CD1c-positive myeloid dendritic cell (primary cell): ENCODE results near the gene FAM200C.

Experiments used
- DNase-seq: peaks from one replicate; pipeline ENCODE4 v3.0.0-alpha.2; 2016; ENCODE audit errors: extremely low spot score

The FAM200C gene

DNA sequence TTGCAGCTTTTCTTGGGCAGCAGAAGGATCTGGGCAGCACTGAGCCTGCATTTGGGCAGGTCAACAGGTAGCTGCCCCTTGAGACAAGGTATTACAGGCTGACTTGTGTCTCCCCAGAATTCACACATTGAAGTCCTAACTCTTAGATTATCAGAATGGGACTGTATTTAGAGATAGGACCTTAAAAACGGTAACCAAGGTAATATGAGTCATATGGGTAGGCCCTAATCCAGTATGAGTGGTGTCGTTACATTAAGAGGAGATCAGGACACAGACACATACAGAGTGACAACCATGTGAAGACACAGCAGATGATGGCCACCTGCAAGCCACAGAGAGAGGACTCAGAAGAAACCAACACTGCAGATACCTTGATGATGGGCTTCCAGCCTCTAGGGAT, 32.6 kb downstream of the FAM200C start:
- DNase-seq: no peak

DNA sequence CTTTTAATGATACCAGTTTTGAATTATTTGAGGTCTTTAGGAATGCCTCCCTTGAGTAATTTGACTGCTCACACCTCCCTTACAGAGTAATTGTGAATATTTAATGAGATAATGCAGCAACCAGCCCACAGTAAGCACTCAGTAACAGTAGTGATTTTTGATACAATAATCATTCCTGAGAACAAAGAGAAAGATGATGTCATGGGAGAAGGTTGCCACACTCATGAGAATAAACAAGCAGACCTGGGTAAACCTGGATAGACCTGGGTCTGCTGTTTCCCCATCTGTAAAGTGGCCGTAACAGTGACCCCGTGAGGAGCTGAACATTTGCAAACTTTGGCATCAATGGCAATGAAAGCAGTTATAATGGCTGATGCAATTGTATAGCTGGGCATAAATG, 33.6 kb downstream of the FAM200C start:
- DNase-seq: no peak

DNA sequence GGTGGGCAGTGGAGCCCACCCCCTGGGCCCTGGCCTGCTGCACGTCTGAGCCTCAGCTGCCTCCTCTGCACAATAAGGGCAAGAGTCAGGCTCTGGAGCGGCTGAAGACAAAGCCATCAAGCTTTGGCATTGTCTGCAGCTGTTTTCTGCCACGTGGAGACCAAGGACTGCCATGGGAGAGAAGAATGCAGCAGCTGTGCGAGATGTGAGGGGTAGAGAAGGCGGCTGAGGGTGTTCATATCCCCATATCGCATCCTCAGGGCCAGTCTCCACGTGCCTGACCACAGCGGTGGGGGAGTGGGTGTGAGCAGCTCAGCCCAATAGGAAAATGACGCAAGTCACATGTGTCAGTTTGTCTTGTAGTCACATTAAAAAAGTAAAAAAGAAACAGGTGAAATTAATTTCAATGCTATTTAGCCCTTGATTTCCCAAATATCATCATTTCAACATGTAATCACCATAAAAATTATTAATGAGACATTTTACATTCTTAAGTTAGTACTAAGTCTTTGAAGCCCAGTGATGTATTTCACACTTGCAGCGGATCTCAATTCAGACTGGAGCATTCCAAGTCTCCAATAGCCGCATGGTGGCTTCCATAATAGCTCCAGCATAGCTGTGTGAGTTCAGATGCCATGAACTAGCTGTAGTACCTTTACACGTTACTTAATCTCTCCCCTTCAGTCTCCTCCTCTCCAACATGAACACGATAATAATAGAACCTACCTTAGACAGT, 36.0 kb downstream of the FAM200C start:
- DNase-seq: no peak

DNA sequence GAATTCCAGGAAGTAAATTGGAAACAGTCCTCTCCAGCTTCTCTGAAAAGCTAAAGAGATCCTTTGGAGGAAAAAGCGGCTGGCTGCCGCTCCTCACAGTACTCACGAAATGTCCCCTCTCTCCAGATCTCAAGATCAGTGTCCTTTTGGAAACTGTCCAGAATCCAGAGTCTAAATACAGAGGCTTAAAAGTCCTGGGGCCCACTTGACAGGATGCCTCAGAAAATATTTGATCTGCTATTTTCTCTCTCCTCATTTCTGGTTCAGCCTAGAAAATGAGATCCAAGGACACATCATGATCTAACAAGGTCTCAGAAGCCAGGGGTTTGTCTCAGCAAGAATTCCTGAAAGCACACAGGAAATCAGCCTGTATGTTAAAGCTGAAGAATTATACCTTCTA, 36.6 kb downstream of the FAM200C start:
- DNase-seq: no peak

DNA sequence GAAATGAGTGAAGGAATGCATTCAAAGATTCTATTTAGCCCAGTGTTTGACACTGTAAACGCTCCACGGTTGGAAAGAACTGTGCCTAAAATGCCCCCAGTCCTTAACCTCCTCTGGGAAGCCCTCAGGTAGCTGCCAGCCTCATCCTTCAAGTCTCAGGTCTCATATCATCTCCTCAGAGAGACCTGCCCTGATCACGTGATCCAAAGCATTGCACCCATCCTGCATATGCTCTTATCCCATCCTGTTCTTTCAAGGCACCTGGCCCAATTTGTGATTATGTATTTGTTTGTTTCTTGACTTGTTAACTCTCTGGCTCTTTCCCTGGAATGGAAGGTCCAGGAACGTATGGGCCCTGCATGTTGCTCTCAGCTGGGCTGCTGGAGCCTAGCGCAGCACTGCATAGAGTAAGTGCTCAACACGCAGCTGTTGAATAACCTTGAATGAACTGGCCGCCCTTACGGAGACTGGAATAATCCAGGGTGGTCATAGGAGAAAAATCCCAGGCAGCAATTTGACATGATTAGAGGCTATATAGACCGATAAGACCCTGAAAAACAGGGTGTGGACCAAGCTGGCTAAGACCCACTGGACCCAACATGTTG, 38.1 kb downstream of the FAM200C start:
- DNase-seq: no peak

DNA sequence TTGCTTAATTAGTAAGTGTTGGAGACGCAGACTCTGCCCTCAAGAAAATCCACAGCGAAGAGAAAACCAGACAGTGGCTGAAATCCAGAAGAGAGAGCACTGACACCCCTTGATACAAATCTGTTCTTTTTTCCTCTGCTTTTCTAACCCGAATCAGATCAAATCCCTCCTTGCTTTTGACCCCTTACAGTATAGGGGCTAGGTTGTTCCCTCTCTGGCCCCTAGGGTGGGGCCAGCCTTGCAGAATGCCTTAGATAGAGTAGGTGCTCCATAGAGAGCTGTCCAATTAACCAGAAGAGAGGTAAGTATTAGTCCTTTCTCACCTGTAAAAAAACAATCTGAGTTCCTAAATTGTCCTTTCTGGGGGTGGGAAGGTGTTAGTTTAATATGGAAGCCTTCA, 39.5 kb downstream of the FAM200C start:
- no peak for DNase-seq

DNA sequence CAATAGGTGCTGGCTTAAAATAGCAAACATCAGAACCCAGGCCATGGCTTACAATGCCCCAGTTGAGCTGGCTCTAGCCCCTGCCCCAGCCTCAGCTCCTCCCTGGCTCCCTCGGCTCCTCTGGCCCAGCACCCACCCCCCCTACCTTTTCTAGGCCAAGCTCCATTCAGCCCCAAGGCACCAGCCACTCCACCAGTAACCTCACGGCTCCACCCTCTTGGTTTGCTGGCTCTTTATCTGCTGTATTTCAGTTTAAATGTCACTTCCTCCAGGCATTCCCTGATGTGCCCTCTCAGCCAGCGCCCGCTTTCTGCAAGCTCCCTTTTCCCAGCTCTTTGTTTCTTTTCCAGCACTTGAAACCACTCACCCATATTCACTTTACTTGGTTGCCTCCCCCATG, 40.0 kb downstream of the FAM200C start:
- no peak for DNase-seq

DNA sequence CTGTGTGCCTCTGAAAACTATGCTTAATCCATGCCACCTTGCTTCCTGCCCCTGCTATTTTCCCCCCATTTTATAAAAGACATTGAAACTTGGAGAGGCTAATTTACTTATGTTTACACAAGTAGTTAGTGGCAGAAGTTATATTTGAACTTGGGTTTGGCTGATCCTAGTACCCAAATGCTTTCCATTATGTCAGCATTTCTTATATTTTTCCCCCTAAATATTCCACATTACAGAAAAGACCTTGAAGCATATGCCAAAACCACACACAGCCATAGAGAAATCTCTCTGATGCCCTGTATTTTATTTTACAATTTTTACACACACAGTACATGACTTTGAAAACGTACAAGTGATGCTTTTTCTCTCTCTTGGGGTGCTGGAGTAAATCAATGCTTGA, 40.6 kb downstream of the FAM200C start:
- DNase-seq: no peak

DNA sequence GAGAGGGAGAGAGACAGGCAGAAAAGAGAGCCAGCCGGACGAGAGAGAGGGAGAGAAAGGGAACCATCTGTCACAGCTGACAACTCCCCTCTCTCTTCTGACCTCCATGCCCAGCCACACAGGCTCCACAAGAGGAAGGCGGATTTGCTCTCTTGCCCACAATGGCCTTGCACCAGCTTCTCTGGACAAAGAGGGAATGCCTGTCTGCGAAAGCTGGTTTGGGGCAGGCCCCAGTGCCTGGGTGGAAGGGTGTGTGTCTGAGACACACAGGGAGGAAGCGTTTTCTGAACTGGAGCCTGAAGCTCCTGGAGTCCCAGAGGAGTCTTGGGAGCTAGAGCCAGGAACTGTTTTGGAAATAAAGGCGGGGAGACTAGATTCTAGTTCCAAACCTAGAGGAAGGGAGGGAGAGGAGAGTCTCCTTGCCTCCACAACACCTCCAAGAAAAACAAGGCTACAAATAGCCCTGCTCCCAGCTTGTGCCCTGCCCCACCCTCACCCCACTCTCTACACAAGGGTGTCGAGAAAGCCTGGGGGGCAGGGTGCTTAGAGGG, 41.9 kb downstream of the FAM200C start:
- no peak for DNase-seq

DNA sequence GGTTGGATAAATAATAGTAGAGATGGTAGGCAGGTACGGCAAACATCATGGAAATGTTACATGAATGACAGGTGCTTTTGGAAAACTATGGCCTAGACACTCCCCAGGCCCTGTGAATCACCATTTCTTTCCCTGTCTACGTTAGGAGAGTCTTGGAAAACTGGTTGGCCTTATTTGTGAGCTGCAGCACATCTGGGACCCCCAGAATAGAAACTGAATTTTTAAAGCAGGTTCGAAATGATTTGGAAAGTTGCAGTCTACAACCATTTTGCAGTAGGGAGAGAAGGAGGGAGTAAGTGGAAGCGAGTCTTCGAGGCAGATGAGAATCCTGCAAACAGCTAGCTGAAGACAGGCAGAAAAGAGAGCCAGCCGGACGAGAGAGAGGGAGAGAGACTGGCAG, 42.5 kb downstream of the FAM200C start:
- no peak for DNase-seq

DNA sequence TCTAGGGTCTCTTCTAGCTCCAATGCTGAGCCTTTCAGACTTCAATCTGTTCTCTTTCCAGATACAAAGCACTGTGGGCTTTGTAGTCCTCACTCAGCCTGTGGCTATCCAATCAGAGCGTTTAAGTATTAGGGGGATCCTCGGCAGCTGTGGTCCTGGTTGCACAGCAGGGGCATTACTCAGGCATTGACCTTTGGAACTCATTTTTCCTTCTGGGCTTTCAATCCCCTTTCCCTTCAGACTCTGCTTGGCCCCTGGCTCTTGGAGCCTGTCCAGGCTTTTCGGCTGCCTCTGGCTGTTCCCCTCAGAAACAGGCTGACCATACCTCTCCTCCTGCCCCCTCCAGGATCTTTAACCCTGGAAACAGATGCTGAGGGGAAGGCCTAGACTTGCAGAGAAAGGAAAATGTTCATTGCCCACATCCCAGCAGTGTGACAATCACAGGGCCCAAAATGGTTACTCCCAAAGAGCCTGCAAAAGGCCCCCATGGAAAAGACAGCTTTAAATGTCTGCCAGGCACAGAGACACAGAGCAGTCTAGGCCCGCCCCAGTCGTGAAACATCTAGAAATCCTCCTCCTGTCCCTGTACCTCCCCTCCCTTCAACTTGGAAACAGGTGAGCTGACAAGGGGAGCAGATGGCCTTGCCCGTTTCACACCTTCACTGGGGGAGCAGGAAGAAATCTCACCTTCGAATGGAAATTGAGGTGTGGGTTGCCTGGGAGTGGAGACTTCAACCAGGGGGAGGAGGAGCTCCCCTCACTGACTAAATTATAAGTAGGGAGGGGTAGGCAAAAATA, 43.1 kb downstream of the FAM200C start:
- no peak for DNase-seq

DNA sequence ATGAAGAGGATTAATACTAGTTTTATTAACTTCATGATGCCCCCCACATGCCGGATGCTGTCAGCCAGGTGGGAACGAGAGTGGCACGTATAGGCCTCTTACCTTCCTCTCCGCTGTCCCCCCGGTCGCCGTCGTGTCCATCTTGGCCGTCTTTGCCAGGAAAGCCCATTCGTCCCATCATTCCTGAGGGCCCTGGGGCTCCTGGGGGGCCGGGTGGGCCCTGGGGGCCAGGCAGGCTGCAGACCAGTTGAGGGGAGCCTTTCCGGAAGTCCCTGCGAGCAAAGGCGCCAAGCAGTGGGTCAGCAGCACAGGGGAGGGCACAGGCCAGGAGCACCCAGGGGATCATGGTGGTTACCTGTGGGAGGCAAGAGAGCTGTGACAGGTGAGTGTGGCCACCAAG, 45.2 kb downstream of the FAM200C start:
- DNase-seq: no peak

DNA sequence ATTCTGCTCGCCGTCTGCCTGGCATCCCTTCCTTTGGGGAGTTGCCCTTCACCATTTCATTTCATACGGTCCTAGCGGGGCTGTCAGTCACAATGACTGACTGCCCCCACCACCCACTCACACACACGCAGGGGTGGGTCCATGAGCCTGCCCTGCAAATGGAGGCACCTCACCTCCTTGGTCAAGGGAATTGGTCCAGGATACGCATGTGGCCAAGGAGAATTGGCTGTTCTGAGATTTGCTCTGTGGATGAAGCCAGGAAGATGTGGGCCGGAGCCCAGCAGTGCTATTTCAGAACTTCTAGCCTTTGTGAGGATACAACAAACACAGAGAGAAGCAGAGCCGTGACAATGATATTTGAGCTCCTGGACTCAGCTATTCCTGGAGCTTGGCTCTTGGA, 46.5 kb downstream of the FAM200C start:
- DNase-seq: no peak

DNA sequence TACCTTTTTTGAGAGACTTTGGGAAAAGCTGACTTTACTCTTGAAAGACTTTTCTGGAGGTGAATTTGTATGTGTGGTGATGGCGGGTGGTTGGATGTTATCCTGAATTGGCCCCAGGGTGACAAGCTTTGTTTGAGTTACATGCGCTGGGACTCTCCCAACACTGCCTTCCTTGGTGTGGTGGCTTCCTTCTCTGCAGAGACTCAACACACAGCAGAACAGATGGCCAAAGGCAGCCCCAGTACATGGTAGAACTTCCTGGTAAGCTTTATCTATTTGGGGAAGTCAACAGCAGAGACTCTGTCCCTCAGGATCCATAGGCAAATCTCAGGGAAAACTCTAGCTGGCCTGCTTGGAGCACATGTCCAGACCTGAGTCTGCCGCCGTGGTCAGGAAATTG, 47.5 kb downstream of the FAM200C start:
- DNase-seq: no peak

DNA sequence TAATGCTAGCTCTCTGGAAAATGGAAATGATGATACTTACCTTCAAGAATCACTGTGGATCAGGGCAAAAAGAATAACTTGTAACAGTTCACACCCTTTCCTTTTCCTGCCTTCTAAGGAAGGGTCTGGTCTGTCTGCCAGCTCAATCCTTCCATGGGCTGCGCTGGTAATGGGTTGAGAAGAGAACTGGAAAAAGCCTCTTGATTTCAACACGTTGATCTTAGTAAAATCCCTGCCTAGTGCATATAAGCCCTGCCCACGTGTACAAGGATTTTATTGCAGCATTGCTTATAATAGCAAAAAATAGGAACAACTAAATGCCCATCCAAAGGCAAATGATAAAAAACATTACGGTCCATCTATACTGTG, 49.9 kb downstream of the FAM200C start:
- DNase-seq: no peak

DNA sequence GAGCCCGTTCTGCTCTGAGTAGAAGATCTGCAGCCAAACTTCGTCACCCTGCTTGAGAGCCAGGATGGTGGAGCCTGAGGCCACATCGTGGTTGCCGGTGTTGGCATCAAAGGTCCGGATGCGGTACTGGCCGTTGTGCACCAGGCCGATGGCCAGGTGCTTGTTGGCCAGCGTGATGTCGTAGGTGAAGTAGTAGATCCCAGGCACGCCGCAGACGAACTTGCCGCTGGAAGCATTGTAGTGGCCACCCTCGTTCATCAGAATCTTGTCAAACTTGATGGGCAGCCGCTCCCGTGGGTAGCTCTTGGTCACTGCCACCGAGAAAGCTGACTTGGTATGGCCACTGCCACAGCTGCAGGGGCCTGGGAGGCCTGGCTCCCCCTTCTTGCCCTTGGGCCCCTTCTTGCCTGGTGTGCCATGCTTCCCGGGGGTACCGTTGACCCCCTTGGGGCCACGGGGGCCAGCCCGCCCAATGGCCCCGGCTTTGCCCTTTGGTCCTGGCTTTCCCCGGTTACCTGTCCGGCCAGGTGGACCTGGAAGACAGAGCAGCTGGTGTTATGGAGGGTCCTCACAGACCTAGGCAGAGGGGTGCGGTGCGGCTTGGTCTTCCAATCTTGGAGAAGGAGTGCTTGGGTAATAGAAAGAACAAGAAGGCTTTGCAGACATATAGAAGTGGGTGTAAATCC, 50.5 kb downstream of the FAM200C start:
- no peak for DNase-seq

DNA sequence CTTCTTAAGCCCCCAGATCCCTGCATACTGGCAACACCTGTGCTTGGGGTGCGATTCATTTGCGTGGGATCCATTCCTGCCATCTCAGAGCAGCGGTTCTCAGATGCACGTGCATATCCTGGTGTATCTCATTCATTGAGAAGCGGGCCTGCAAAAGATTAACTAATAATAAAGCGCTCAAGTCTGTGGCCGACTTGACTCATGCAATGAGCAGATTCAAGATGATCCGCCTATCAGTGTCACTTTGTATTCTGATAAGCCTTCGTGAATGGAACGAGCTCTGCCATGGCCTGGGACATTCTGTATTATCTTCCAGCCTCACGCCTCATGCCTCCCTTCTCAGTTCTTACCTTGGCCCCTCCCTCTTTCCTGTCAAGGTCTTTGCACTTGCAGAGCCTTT, 51.8 kb downstream of the FAM200C start:
- no peak for DNase-seq

DNA sequence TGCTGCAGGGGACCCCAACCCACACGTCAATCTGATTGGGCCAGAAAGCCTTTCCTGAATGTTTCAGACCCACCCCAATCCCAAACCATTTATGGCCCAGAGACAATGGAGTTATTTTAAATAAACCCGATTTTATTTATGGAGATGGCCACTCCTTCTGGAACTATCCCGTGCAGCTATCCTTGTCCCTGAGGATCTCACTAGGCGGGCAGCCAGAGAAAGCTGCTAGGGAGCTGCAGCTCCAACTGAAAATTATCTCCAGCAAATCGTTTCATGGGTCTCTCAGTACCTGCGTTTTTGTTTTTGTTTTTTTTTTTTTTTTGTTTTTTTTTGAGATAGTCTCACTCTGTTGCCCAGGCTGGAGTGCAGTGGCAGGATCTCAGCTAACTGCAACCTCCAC, 52.4 kb downstream of the FAM200C start:
- DNase-seq: no peak
